ENCODE measurements around the gene MPRIP. TPM values are rescaled to one million over a fixed set of nuclear protein-coding genes. Genes with fewer than 3 reads are reported as not detected.

The MPRIP gene
- total and polyA plus RNA-seq, 2 of the 13 experiments (the other 11 are each of a cell fraction or from before 2014, with no cell fraction given) = 50.2 to 52.4 TPM

DNA sequence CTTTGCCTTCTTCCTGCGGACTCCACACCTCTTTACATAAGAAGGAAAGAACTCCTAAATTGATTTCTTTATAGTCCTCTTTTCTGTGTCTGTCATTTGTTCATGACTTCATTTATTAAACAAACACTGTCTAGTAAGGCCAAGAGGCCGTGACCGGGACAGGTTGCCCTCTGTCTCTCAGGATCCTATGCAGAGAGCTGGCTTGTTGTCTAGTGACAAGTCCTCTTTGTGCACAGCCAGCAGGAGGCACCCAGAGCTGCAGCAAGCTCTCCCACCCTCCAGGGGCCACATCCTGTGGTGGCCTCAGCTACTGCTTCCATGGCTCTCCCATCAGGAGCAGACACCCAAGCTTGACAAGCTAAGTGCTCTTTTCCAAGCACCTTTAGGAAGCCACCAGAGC is 113.3 kb downstream of the MPRIP start:
- TF ChIP-seq ZNF766 (CRISPR knock-in tag; IDR thresholded peaks at IDR 0.05; ENCODE audit: borderline replicate concordance) (no peak), KLF15 (CRISPR knock-in tag; IDR thresholded peaks at IDR 0.05; ENCODE audit: borderline replicate concordance) (no peak), CHCHD3 (CRISPR knock-in tag; IDR thresholded peaks at IDR 0.05) (no peak), ZNF451 (CRISPR knock-in tag; IDR thresholded peaks at IDR 0.05) (no peak), ZNF850 (CRISPR knock-in tag; conservative IDR thresholded peaks at IDR 0.05) (no peak), ZNF33B (CRISPR knock-in tag; IDR thresholded peaks at IDR 0.05) (no peak), STAG1 (CRISPR knock-in tag; IDR thresholded peaks at IDR 0.05) (0 out of 2 replicates have a peak, but pooled peaks have one; percentile 12)
- Histone ChIP-seq H3K4me3 (replicated peaks in 1 of 3; ENCODE audit: insufficient read depth in 1 of 3, low read depth in 2 of 3, low read length in 3 of 3) (no peak overlapping the region), H3K79me2 (ENCODE audit: insufficient read depth, low read length) (no peaks in the 10 kb centered on the region), H3K36me3 (replicated peaks in 1 of 2; ENCODE audit: control insufficient read depth in 1 of 2, insufficient read depth in 2 of 2, low read length in 2 of 2) (peaks cover 16 to 68% of the 10 kb centered on the region in 2 experiments), H3K27me3 (ENCODE audit: control insufficient read depth in 1 of 2, insufficient read depth in 2 of 2, low read length in 2 of 2) (no peaks in the 10 kb centered on the region), H4K20me1 (ENCODE audit: insufficient read depth, low read length) (no peaks in the 10 kb centered on the region), H3K4me2 (ENCODE audit: low read depth, low read length) (no peak overlapping the region), H2AFZ (ENCODE audit: low read length) (no peak overlapping the region), H3K27ac (ENCODE audit: extremely low read length, insufficient read depth, low read length) (no peak overlapping the region), H3K4me1 (ENCODE audit: insufficient read depth, low read length) (no peaks in the 10 kb centered on the region), H3K9ac (ENCODE audit: insufficient read depth, low read depth, low read length) (no peak overlapping the region), H3K9me3 (ENCODE audit: low read length) (no peaks in the 10 kb centered on the region)
- 94% methylated on average over 3 of the region's 3 CpGs for WGBS (ENCODE audit: low lambda C conversion rate)
- no TSS peak for BruUV-seq (replicated peaks)
- DNase-seq (ENCODE audit: low spot score) (peak; percentile 9), FAIRE-seq (no peak), ATAC-seq (peak; percentile 49; the same call in 2 of the 3 replicates)
- ChIA-PET CTCF (ENCODE audit: low intra/inter-chr PET ratio, low total read pairs) (no interaction called here), POLR2A (no interaction called here)
- in situ Hi-C loops (cut with HindIII; ENCODE audit: extremely low pct_ligation_motif_present, low pct_unique_long_range_greater_than_20kb) (no loop called here), intact Hi-C loops (cut with micrococcal nuclease; ENCODE audit: unreplicated experiment) (no loop called here)

- no TSS peak for BruUV-seq (replicated peaks)
- Histone ChIP-seq H3K36me3 (replicated peaks in 1 of 2; ENCODE audit: control insufficient read depth in 1 of 2, insufficient read depth in 2 of 2, low read length in 2 of 2) (peaks cover 17 to 71% of the 10 kb centered on the region in 2 experiments), H3K27ac (ENCODE audit: extremely low read length, insufficient read depth, low read length) (no peak overlapping the region)
- TF ChIP-seq, protein P1, sequence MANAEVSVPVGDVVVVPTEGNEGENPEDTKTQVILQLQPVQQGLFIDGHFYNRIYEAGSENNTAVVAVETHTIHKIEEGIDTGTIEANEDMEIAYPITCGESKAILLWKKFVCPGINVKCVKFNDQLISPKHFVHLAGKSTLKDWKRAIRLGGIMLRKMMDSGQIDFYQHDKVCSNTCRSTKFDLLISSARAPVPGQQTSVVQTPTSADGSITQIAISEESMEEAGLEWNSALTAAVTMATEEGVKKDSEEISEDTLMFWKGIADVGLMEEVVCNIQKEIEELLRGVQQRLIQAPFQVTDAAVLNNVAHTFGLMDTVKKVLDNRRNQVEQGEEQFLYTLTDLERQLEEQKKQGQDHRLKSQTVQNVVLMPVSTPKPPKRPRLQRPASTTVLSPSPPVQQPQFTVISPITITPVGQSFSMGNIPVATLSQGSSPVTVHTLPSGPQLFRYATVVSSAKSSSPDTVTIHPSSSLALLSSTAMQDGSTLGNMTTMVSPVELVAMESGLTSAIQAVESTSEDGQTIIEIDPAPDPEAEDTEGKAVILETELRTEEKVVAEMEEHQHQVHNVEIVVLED (CRISPR knock-in tag; IDR thresholded peaks at IDR 0.05; ENCODE audit: borderline replicate concordance) = no peak
- TF ChIP-seq ZNF501 (CRISPR knock-in tag; IDR thresholded peaks at IDR 0.05) (no peak), TP53 (CRISPR knock-in tag; conservative IDR thresholded peaks at IDR 0.05) (no peak), SATB2 (CRISPR knock-in tag; IDR thresholded peaks at IDR 0.05) (no peak), HMG20A (CRISPR knock-in tag; IDR thresholded peaks at IDR 0.05; ENCODE audit: borderline replicate concordance) (no peak), ZNF792 (CRISPR knock-in tag; IDR thresholded peaks at IDR 0.05) (no peak), SRSF9 (IDR thresholded peaks at IDR 0.05; ENCODE audit: borderline replicate concordance, insufficient read depth, low read depth, low read length, poor library complexity, severe bottlenecking) (no peak)
- TF ChIP-seq, protein P2, sequence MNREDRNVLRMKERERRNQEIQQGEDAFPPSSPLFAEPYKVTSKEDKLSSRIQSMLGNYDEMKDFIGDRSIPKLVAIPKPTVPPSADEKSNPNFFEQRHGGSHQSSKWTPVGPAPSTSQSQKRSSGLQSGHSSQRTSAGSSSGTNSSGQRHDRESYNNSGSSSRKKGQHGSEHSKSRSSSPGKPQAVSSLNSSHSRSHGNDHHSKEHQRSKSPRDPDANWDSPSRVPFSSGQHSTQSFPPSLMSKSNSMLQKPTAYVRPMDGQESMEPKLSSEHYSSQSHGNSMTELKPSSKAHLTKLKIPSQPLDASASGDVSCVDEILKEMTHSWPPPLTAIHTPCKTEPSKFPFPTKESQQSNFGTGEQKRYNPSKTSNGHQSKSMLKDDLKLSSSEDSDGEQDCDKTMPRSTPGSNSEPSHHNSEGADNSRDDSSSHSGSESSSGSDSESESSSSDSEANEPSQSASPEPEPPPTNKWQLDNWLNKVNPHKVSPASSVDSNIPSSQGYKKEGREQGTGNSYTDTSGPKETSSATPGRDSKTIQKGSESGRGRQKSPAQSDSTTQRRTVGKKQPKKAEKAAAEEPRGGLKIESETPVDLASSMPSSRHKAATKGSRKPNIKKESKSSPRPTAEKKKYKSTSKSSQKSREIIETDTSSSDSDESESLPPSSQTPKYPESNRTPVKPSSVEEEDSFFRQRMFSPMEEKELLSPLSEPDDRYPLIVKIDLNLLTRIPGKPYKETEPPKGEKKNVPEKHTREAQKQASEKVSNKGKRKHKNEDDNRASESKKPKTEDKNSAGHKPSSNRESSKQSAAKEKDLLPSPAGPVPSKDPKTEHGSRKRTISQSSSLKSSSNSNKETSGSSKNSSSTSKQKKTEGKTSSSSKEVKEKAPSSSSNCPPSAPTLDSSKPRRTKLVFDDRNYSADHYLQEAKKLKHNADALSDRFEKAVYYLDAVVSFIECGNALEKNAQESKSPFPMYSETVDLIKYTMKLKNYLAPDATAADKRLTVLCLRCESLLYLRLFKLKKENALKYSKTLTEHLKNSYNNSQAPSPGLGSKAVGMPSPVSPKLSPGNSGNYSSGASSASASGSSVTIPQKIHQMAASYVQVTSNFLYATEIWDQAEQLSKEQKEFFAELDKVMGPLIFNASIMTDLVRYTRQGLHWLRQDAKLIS (CRISPR knock-in tag; IDR thresholded peaks at IDR 0.05) = no peak
Measured at GRCh38 chr17:17156107-17156506, 113.8 kb downstream of the MPRIP start.

More at GRCh38 chr17:17156107-17156506, 113.8 kb downstream of the MPRIP start:
- intact Hi-C loops (cut with micrococcal nuclease; ENCODE audit: unreplicated experiment) (no loop called here), in situ Hi-C loops (cut with HindIII; ENCODE audit: extremely low pct_ligation_motif_present, low pct_unique_long_range_greater_than_20kb) (no loop called here)
- H2AFZ ChIP-seq (ENCODE audit: low read length) = no peak overlapping the region
- H3K4me1 ChIP-seq (ENCODE audit: insufficient read depth, low read length) = no peaks in the 10 kb centered on the region
- no peak overlapping the region for H3K9ac ChIP-seq (ENCODE audit: insufficient read depth, low read depth, low read length)
- no peak overlapping the region for H3K4me2 ChIP-seq (ENCODE audit: low read depth, low read length)
- FAIRE-seq = no peak
- 100% methylated on average over 1 of the region's 4 CpGs for WGBS (ENCODE audit: low lambda C conversion rate)
- ChIA-PET POLR2A (no interaction called here), CTCF (ENCODE audit: low intra/inter-chr PET ratio, low total read pairs) (no interaction called here)
- no peak for DNase-seq (ENCODE audit: low spot score)
- no peaks in the 10 kb centered on the region for H3K79me2 ChIP-seq (ENCODE audit: insufficient read depth, low read length)
- H4K20me1 ChIP-seq (ENCODE audit: insufficient read depth, low read length) = no peaks in the 10 kb centered on the region
- H3K4me3 ChIP-seq (replicated peaks in 1 of 3; ENCODE audit: insufficient read depth in 1 of 3, low read depth in 2 of 3, low read length in 3 of 3) = no peak overlapping the region
- no peaks in the 10 kb centered on the region for H3K9me3 ChIP-seq (ENCODE audit: low read length)
- no peak for ATAC-seq
- H3K27me3 ChIP-seq (ENCODE audit: control insufficient read depth in 1 of 2, insufficient read depth in 2 of 2, low read length in 2 of 2) = no peaks in the 10 kb centered on the region
